Measurements from ENCODE around the gene KLHDC3.

GRCh38 chr6:43011207-43011606 lies 2.8 kb upstream of the KLHDC3 start:
- no peak for TF ChIP-seq EZH2 (IDR thresholded peaks at IDR 0.05; ENCODE audit: insufficient read depth, low read length)
- TF ChIP-seq CTCF (IDR thresholded peaks at IDR 0.05; ENCODE audit: insufficient read depth, low read depth, low read length): no peak

All from astrocyte (in vitro differentiated cells and primary cell).